Measurements from ENCODE around the gene COL3A1. TPM values are rescaled to one million over a fixed set of nuclear protein-coding genes. Genes with fewer than 3 reads are reported as not detected.

The COL3A1 gene
- polyA plus RNA-seq, 3 donors, result not detected

GRCh38 chr2:188978291-188979081 lies 4.3 kb downstream of the COL3A1 start:
- no peaks in the 10 kb centered on the region for H3K9me3 ChIP-seq (replicated peaks in 1 of 2; ENCODE audit: control insufficient read depth in 1 of 2, insufficient read depth in 1 of 2, low read length in 2 of 2)
- WGBS (ENCODE audit: insufficient coverage), result 60% methylated on average over 1 of the region's 6 CpGs
- no peak overlapping the region for H2AFZ ChIP-seq (ENCODE audit: insufficient read depth, low read depth, low read length, poor library complexity, severe bottlenecking)
- H3K4me3 ChIP-seq (replicated peaks in 1 of 3; ENCODE audit: low read depth in 2 of 3, low read length in 3 of 3), result no peak overlapping the region
- no peak for TF ChIP-seq CTCF (IDR thresholded peaks at IDR 0.05)
- H3K36me3 ChIP-seq (replicated peaks in 1 of 2; ENCODE audit: control insufficient read depth in 1 of 2, insufficient read depth in 2 of 2, low read length in 2 of 2), result no peaks in the 10 kb centered on the region
- no peaks in the 10 kb centered on the region for H3K4me1 ChIP-seq (ENCODE audit: control insufficient read depth in 1 of 2, insufficient read depth in 2 of 2, low read length in 2 of 2)
- H3K27ac Mint-ChIP-seq, result no peak overlapping the region
- H3K4me2 ChIP-seq (replicated peaks; ENCODE audit: extremely low read depth, low read length, poor library complexity, severe bottlenecking), result no peak overlapping the region
- H3K4me3 Mint-ChIP-seq, result no peak overlapping the region
- H4K20me1 ChIP-seq (ENCODE audit: insufficient read depth, low read length), result no peaks in the 10 kb centered on the region
- no peak overlapping the region for H3K9ac ChIP-seq (ENCODE audit: insufficient read depth, low read length, poor library complexity, severe bottlenecking)
- no peaks in the 10 kb centered on the region for H3K36me3 Mint-ChIP-seq
- H3K9me3 Mint-ChIP-seq, result peaks cover 0 to 1% (median 0%) of the 10 kb centered on the region in 7 donors
- no peaks in the 10 kb centered on the region for H3K27me3 ChIP-seq (ENCODE audit: control insufficient read depth in 2 of 2, insufficient read depth in 2 of 2, low read length in 2 of 2)
- no peaks in the 10 kb centered on the region for H3K4me1 Mint-ChIP-seq
- no peak for DNase-seq
- intact Hi-C loops (cut with micrococcal nuclease), result no loop called here
- no peak overlapping the region for H3K27ac ChIP-seq (ENCODE audit: low read depth in 1 of 2, low read length in 2 of 2)
- peaks cover 0 to 2% (median 0%) of the 10 kb centered on the region in 3 donors for H3K27me3 Mint-ChIP-seq (ENCODE audit: low read depth in 3 of 3)
- no peaks in the 10 kb centered on the region for H3K79me2 ChIP-seq (ENCODE audit: insufficient read depth, low read length)

DNA sequence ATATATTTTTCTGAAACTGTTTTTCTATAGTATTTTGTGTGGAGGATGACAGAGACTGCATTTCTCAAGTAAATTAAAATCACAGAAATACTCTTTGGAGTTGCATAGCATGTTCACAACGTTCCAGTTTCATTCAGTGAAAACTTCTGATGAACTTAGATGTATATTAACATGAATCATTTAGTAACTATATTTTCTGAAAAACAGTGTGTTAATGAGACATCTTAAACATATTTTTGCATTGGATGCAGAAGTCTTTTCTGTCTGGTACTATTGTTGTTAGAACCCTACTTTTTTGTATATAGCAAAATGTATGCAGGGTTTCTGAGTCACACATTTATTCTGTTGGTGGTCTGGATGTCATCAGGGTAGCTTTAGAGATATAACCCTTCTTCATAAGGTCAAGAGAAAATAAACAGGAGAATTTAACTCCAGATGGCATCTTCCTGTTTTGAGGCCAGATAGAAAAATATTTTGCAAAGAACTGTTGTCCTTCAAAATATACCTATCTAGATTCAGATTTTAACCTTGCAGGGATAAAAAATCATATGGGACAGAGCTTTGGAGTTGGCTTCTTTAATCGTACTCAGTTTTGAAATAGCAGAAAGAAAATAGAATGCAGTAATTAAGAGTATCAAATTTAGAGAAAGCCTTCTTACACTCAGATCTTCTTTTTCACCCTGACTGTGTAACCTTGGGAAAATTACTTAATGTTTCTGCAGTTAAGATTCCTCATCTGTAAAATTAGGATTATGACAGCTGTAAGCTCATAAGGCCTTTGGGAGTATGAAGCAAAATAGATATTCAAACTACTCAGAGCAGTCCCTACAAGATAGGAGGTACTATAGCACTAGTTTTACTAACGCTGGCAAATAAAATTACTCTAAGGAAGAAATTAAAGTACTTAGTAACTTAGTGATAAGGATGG lies 5.3 kb downstream of the COL3A1 start:
- H3K36me3 ChIP-seq (replicated peaks in 1 of 2; ENCODE audit: control insufficient read depth in 1 of 2, insufficient read depth in 2 of 2, low read length in 2 of 2), result no peaks in the 10 kb centered on the region
- H3K27me3 ChIP-seq (ENCODE audit: control insufficient read depth in 2 of 2, insufficient read depth in 2 of 2, low read length in 2 of 2), result no peaks in the 10 kb centered on the region
- no peak for TF ChIP-seq CTCF (IDR thresholded peaks at IDR 0.05)
- intact Hi-C loops (cut with micrococcal nuclease), result no loop called here
- no peaks in the 10 kb centered on the region for H3K36me3 Mint-ChIP-seq
- no peak overlapping the region for H2AFZ ChIP-seq (ENCODE audit: insufficient read depth, low read depth, low read length, poor library complexity, severe bottlenecking)
- no peak overlapping the region for H3K27ac Mint-ChIP-seq
- no peak overlapping the region for H3K27ac ChIP-seq (ENCODE audit: low read depth in 1 of 2, low read length in 2 of 2)
- no peak overlapping the region for H3K9ac ChIP-seq (ENCODE audit: insufficient read depth, low read length, poor library complexity, severe bottlenecking)
- H3K27me3 Mint-ChIP-seq (ENCODE audit: low read depth in 3 of 3), result peaks cover 0 to 2% (median 0%) of the 10 kb centered on the region in 3 donors
- H3K4me2 ChIP-seq (replicated peaks; ENCODE audit: extremely low read depth, low read length, poor library complexity, severe bottlenecking), result no peak overlapping the region
- H3K4me3 ChIP-seq (replicated peaks in 1 of 3; ENCODE audit: low read depth in 2 of 3, low read length in 3 of 3), result no peak overlapping the region
- no peaks in the 10 kb centered on the region for H3K4me1 Mint-ChIP-seq
- H4K20me1 ChIP-seq (ENCODE audit: insufficient read depth, low read length), result no peaks in the 10 kb centered on the region
- H3K79me2 ChIP-seq (ENCODE audit: insufficient read depth, low read length), result no peaks in the 10 kb centered on the region
- H3K4me3 Mint-ChIP-seq, result no peak overlapping the region
- no peaks in the 10 kb centered on the region for H3K4me1 ChIP-seq (ENCODE audit: control insufficient read depth in 1 of 2, insufficient read depth in 2 of 2, low read length in 2 of 2)
- peaks cover 0 to 1% (median 0%) of the 10 kb centered on the region in 7 donors for H3K9me3 Mint-ChIP-seq
- H3K9me3 ChIP-seq (replicated peaks in 1 of 2; ENCODE audit: control insufficient read depth in 1 of 2, insufficient read depth in 1 of 2, low read length in 2 of 2), result no peaks in the 10 kb centered on the region
- no CpG with 5 or more reads among the region's 3 CpGs for WGBS (ENCODE audit: insufficient coverage)
- no peak for DNase-seq

Measured in CD14-positive monocyte (primary cell).